ENCODE measurements around the gene CD164.

DNA sequence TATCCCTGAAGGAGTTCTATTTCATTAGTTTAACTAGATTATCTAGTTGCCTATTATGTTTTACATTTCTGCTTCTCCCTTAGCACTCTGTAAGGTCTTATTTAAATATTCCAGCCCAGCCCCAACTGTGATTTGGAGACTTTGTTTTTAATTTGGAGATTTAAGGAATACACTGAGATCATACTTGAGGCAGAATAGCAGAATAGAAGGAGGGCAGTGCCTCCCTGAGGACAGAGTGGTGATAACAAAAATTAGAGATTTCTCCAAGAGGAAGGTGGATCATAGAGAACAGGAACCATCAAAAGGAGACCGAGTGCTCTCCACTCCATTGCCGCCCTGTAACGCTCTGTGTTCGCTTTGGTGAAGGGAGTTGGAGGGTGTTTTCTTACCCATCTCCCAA is 14.8 kb upstream of the CD164 start:
- TF ChIP-seq, protein P1, sequence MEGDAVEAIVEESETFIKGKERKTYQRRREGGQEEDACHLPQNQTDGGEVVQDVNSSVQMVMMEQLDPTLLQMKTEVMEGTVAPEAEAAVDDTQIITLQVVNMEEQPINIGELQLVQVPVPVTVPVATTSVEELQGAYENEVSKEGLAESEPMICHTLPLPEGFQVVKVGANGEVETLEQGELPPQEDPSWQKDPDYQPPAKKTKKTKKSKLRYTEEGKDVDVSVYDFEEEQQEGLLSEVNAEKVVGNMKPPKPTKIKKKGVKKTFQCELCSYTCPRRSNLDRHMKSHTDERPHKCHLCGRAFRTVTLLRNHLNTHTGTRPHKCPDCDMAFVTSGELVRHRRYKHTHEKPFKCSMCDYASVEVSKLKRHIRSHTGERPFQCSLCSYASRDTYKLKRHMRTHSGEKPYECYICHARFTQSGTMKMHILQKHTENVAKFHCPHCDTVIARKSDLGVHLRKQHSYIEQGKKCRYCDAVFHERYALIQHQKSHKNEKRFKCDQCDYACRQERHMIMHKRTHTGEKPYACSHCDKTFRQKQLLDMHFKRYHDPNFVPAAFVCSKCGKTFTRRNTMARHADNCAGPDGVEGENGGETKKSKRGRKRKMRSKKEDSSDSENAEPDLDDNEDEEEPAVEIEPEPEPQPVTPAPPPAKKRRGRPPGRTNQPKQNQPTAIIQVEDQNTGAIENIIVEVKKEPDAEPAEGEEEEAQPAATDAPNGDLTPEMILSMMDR (IDR thresholded peaks at IDR 0.05): peak in 3 of 4 experiments; percentile 12 to 13 (median 12)
- TF ChIP-seq POLR2A (IDR thresholded peaks at IDR 0.05): no peak
